Suprapubic skin (tissue), 4 donors: Measurements from ENCODE around the gene PLEKHA1.

Source experiments
- EP300 ChIP-seq: sonication (generic); formaldehyde crosslinking; IDR thresholded peaks from one replicate; pipeline ENCODE4 v1.6.1; 2017; ENCODE audit warnings: antibody characterized with exemption
- POLR2A ChIP-seq, 2 donors: fragments of 450-650 bp; IDR thresholded peaks; one replicate each; pipeline ENCODE4 v1.6.1; 2017; ENCODE audit warnings: antibody characterized with exemption in 2 of 2, mild to moderate bottlenecking in 2 of 2, moderate library complexity in 2 of 2
- POLR2AphosphoS5 ChIP-seq, 3 donors: sonication (generic); formaldehyde crosslinking; IDR thresholded peaks; one replicate each; pipeline ENCODE4 v1.6.1; 2017; ENCODE audit warnings: antibody characterized with exemption in 3 of 3
- TF ChIP-seq, protein P1 (sequence below), 2 donors: fragments of 200-600 bp in 1 of 2; fragments of 450-650 bp in 1 of 2; sonication (generic) in 1 of 2; IDR thresholded peaks; one replicate each; pipeline ENCODE4 v1.5.1; 2016 to 2019; ENCODE audit warnings: antibody characterized with exemption in 2 of 2, mild to moderate bottlenecking in 1 of 2, moderate library complexity in 1 of 2

DNA sequence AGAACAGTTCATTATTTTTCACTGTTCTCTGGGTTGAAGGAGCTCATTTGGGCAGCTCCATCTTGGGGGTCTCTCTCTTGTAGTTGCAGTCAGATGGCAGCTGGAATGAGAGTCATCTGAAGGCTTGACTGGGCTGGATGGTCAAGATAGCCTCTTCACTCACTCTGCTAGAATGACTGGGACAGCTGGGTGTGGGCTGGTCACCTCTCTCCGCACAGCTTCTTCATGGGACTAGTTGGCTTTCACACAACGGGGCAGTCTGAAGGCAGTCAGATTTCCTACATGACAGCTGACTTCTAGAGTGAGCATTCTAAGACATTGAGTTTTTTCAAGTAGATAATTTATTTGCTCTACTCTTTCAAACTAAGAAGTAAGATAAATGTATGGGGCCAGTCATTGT, 13.1 kb downstream of the PLEKHA1 start:
- TF ChIP-seq, protein P1, sequence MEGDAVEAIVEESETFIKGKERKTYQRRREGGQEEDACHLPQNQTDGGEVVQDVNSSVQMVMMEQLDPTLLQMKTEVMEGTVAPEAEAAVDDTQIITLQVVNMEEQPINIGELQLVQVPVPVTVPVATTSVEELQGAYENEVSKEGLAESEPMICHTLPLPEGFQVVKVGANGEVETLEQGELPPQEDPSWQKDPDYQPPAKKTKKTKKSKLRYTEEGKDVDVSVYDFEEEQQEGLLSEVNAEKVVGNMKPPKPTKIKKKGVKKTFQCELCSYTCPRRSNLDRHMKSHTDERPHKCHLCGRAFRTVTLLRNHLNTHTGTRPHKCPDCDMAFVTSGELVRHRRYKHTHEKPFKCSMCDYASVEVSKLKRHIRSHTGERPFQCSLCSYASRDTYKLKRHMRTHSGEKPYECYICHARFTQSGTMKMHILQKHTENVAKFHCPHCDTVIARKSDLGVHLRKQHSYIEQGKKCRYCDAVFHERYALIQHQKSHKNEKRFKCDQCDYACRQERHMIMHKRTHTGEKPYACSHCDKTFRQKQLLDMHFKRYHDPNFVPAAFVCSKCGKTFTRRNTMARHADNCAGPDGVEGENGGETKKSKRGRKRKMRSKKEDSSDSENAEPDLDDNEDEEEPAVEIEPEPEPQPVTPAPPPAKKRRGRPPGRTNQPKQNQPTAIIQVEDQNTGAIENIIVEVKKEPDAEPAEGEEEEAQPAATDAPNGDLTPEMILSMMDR (IDR thresholded peaks at IDR 0.05) = no peak
- TF ChIP-seq POLR2A (IDR thresholded peaks at IDR 0.05) (no peak), POLR2AphosphoS5 (IDR thresholded peaks at IDR 0.05) (no peak), EP300 (no peak)
